Esophagus squamous epithelium (tissue), 4 donors: ENCODE data around the gene NOSTRIN.

Experiments
- POLR2A ChIP-seq, 4 donors: fragments of 450-650 bp; IDR thresholded peaks; one replicate each; pipeline ENCODE4 v1.6.1; 2017; ENCODE audit warnings: antibody characterized with exemption in 4 of 4, mild to moderate bottlenecking in 4 of 4, moderate library complexity in 3 of 4
- TF ChIP-seq, protein P1 (sequence below), 6 experiments: fragments of 450-650 bp in 4 of 6; fragments of 200-600 bp in 2 of 6; sonication (generic) in 2 of 6; IDR thresholded peaks; one replicate each; pipeline ENCODE4 v1.5.1; 2016 to 2019; ENCODE audit warnings: antibody characterized with exemption in 6 of 6, mild to moderate bottlenecking in 4 of 6, moderate library complexity in 4 of 6

- TF ChIP-seq POLR2A (IDR thresholded peaks at IDR 0.05): no peak
- TF ChIP-seq, protein P1, sequence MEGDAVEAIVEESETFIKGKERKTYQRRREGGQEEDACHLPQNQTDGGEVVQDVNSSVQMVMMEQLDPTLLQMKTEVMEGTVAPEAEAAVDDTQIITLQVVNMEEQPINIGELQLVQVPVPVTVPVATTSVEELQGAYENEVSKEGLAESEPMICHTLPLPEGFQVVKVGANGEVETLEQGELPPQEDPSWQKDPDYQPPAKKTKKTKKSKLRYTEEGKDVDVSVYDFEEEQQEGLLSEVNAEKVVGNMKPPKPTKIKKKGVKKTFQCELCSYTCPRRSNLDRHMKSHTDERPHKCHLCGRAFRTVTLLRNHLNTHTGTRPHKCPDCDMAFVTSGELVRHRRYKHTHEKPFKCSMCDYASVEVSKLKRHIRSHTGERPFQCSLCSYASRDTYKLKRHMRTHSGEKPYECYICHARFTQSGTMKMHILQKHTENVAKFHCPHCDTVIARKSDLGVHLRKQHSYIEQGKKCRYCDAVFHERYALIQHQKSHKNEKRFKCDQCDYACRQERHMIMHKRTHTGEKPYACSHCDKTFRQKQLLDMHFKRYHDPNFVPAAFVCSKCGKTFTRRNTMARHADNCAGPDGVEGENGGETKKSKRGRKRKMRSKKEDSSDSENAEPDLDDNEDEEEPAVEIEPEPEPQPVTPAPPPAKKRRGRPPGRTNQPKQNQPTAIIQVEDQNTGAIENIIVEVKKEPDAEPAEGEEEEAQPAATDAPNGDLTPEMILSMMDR (IDR thresholded peaks at IDR 0.05): no peak
Observed at GRCh38 chr2:168884975-168885374, 82.5 kb downstream of the NOSTRIN start.
